HepG2 (cell line): ENCODE results near the gene TMBIM6. TPM values are rescaled to one million over a fixed set of nuclear protein-coding genes. Genes with fewer than 3 reads are reported as not detected.

Source experiments
- ATAC-seq: fragments of 200-7000 bp; cut with Tn5 transposase; 3 replicates; pipeline ENCODE4 v1.9.1; 2020; ENCODE audit warnings: mild to moderate bottlenecking, moderate library complexity
- BruUV-seq: library from RNA; stranded (reverse); fragments of 400-500 nt; replicated peaks from 2 replicates; lab custom pipeline; 2021; lab: Mats Ljungman, UMichigan
- CTCF ChIA-PET: fragments of 300-600 bp; formaldehyde crosslinking; extraction: SDS; loops from one replicate; lab custom pipeline; 2021; ENCODE audit warnings: low total read pairs, inconsistent platforms, low intra/inter-chr PET ratio; lab: Yijun Ruan, JAX
- POLR2A ChIA-PET: fragments of 350-600 bp; sonication (Branson Sonifier 250); formaldehyde crosslinking; loops from one replicate; lab custom pipeline; 2020; ENCODE audit warnings: antibody characterized with exemption, inconsistent platforms; lab: Yijun Ruan, JAX
- DNase-seq: peaks from one replicate; pipeline ENCODE4 v3.0.0-alpha.2; 2015; ENCODE audit warnings: low spot score
- FAIRE-seq: peaks from 3 replicates; lab custom pipeline; 2011; peaks lifted over from hg19 to GRCh38; lab: Jason Lieb, UNC
- H2AFZ ChIP-seq: one replicate; pipeline ENCODE4 v1.6.1; 2011; ENCODE audit warnings: low read length, inconsistent platforms
- H3K27ac ChIP-seq: fragments of 300-600 bp; 3 replicates; pipeline ENCODE4 v1.8.0; 2011; ENCODE audit warnings: mixed run types, mild to moderate bottlenecking, mixed read lengths, low read length, inconsistent platforms; ENCODE audit not compliant: insufficient read depth; ENCODE audit errors: extremely low read length
- H3K27me3 ChIP-seq, 2 experiments: fragments of 200-600 bp in 1 of 2; 2 replicates in 1 of 2; 3 replicates in 1 of 2; pipeline versions ENCODE4 v1.6.0 to v1.8.0; 2011; ENCODE audit warnings: low read length in 2 of 2, mild to moderate bottlenecking in 2 of 2, moderate library complexity in 2 of 2, inconsistent platforms in 1 of 2; ENCODE audit not compliant: insufficient read depth in 2 of 2, control insufficient read depth in 1 of 2
- H3K36me3 ChIP-seq, 2 experiments: fragments of 200-600 bp in 1 of 2; replicated peaks in 1 of 2; 2 replicates in 1 of 2; 3 replicates in 1 of 2; pipeline versions ENCODE4 v1.5.1 to v1.8.0; 2011; ENCODE audit warnings: low read length in 2 of 2, inconsistent platforms in 1 of 2; ENCODE audit not compliant: insufficient read depth in 2 of 2, control insufficient read depth in 1 of 2
- H3K4me1 ChIP-seq: 2 replicates; pipeline ENCODE4 v1.5.1; 2012; ENCODE audit warnings: low read length, inconsistent platforms; ENCODE audit not compliant: insufficient read depth
- H3K4me2 ChIP-seq: 2 replicates; pipeline ENCODE4 v1.6.0; 2011; ENCODE audit warnings: low read depth, low read length, inconsistent platforms
- H3K4me3 ChIP-seq, 3 experiments: fragments of 200-600 bp in 1 of 3; sonication (generic), shearing (Covaris generic) in 1 of 3; replicated peaks in 1 of 3; 2 replicates each; pipeline ENCODE4 v1.5.1; 2011 to 2016; ENCODE audit warnings: low read length in 3 of 3, inconsistent platforms in 2 of 3, low read depth in 2 of 3, mild to moderate bottlenecking in 2 of 3, control low read depth in 1 of 3, mixed read lengths in 1 of 3; ENCODE audit not compliant: insufficient read depth in 1 of 3
- H3K79me2 ChIP-seq: one replicate; pipeline ENCODE4 v1.6.1; 2011; ENCODE audit warnings: low read length, inconsistent platforms; ENCODE audit not compliant: insufficient read depth
- H3K9ac ChIP-seq: 2 replicates; pipeline ENCODE4 v1.6.0; 2011; ENCODE audit warnings: mild to moderate bottlenecking, low read depth, low read length, inconsistent platforms; ENCODE audit not compliant: insufficient read depth
- H3K9me3 ChIP-seq: 2 replicates; pipeline ENCODE4 v1.5.1; 2012; ENCODE audit warnings: mild to moderate bottlenecking, low read length
- H4K20me1 ChIP-seq: 2 replicates; pipeline ENCODE4 v1.6.0; 2011; ENCODE audit warnings: inconsistent platforms, mild to moderate bottlenecking, low read length, moderate library complexity; ENCODE audit not compliant: insufficient read depth
- AFF4 ChIP-seq: sonication (generic); formaldehyde crosslinking; IDR thresholded peaks from 2 replicates; pipeline ENCODE4 v1.4.0; 2020; ENCODE audit warnings: missing genetic modification reagents
- FOXA1 ChIP-seq, 2 experiments: fragments of 450-650 bp in 1 of 2; sonication (generic) in 1 of 2; formaldehyde crosslinking in 1 of 2; IDR thresholded peaks; 2 replicates each; pipeline versions ENCODE4 v1.4.0 to v1.6.1; 2016 to 2020; ENCODE audit warnings: missing genetic modification reagents in 1 of 2
- GFI1 ChIP-seq: sonication (generic); formaldehyde crosslinking; IDR thresholded peaks from 2 replicates; pipeline ENCODE4 v1.5.0; 2020; ENCODE audit warnings: missing genetic modification reagents, mild to moderate bottlenecking, borderline replicate concordance
- NFRKB ChIP-seq: fragments of 450-650 bp; IDR thresholded peaks from 2 replicates; pipeline ENCODE4 v1.6.1; 2017
- RORA ChIP-seq: sonication (generic); formaldehyde crosslinking; IDR thresholded peaks from 2 replicates; pipeline ENCODE4 v1.5.0; 2020; ENCODE audit warnings: mild to moderate bottlenecking, missing genetic modification reagents, moderate library complexity
- SIX1 ChIP-seq: sonication (generic); formaldehyde crosslinking; IDR thresholded peaks from 2 replicates; pipeline ENCODE4 v1.4.0; 2020; ENCODE audit warnings: missing genetic modification reagents, borderline replicate concordance
- SMAD3 ChIP-seq: sonication (generic); formaldehyde crosslinking; IDR thresholded peaks from 2 replicates; pipeline ENCODE4 v1.4.0; 2020; ENCODE audit warnings: missing genetic modification reagents
- ZNF343 ChIP-seq: sonication (generic); formaldehyde crosslinking; IDR thresholded peaks from 2 replicates; pipeline ENCODE4 v1.4.0; 2020; ENCODE audit warnings: mild to moderate bottlenecking, missing genetic modification reagents
- ZNF513 ChIP-seq: sonication (generic); formaldehyde crosslinking; conservative IDR thresholded peaks from 2 replicates; pipeline ENCODE4 v1.5.0; 2020; ENCODE audit warnings: missing genetic modification reagents
- ZNF562 ChIP-seq: sonication (generic); formaldehyde crosslinking; IDR thresholded peaks from 2 replicates; pipeline ENCODE4 v1.8.0; 2022; ENCODE audit warnings: missing genetic modification reagents, borderline replicate concordance
- ZNF577 ChIP-seq: sonication (generic); formaldehyde crosslinking; IDR thresholded peaks from 2 replicates; pipeline ENCODE4 v1.4.0; 2020; ENCODE audit warnings: mild to moderate bottlenecking, low read depth, missing genetic modification reagents, borderline replicate concordance
- WGBS: methylation state at CpG from one replicate; pipeline ENCODE4 v1.1.6; 2017; ENCODE audit warnings: low lambda C conversion rate; 5-methylcytosine and 5-hydroxymethylcytosine counted together
- in situ Hi-C: cut with HindIII; loops from 2 replicates; pipeline ENCODE4 v1.10.0; 2017; ENCODE audit warnings: low pct_unique_long_range_greater_than_20kb; ENCODE audit not compliant: extremely low pct_ligation_motif_present
- intact Hi-C: fragments of 100-400 bp; cut with micrococcal nuclease; formaldehyde crosslinking; loops from one replicate; pipeline ENCODE4 v1.10.0; 2022; ENCODE audit not compliant: unreplicated experiment
- polyA plus RNA-seq, 8 experiments: library from polyadenylated mRNA; depleted of rRNA in 3 of 8; stranded (reverse) in 7 of 8; unstranded in 1 of 8; fragments of >200 nt; fragmentation: Illumina TruSeq in 4 of 8; extraction: Trizol in 4 of 8; gene quantifications; 2 replicates each; pipeline versions ENCODE4 v1.2.1 to v1.2.3, GENCODE V29; 2011 to 2016; ENCODE audit warnings: low read depth in 4 of 8, missing spikeins in 1 of 8, mixed read lengths in 1 of 8; ENCODE audit not compliant: insufficient read depth in 1 of 8
- total RNA-seq, 5 experiments: library from RNA; depleted of rRNA; stranded (reverse); fragments of >200 nt; fragmentation: Illumina TruSeq; extraction: Trizol; gene quantifications; 2 replicates each; pipeline ENCODE4 v1.2.3, GENCODE V29; 2016; ENCODE audit warnings: low read depth in 1 of 5

The TMBIM6 gene
- total and polyA plus RNA-seq, 2 of the 13 experiments (the other 11 are each of a cell fraction or from before 2014, with no cell fraction given) = 412 to 468 TPM

GRCh38 chr12:49698619-49699545, 42.5 kb upstream of the TMBIM6 start:
- TF ChIP-seq SIX1 (CRISPR knock-in tag) (no peak), ZNF562 (CRISPR knock-in tag) (no peak), SMAD3 (CRISPR knock-in tag) (no peak), NFRKB (no peak), FOXA1 (IDR thresholded peaks at IDR 0.05) (no peak), FOXA1 (CRISPR knock-in tag; IDR thresholded peaks at IDR 0.05) (no peak), RORA (CRISPR knock-in tag) (no peak), ZNF577 (CRISPR knock-in tag) (no peak), GFI1 (CRISPR knock-in tag) (no peak)
- ChIA-PET CTCF (no interaction called here), POLR2A (no interaction called here)
- H3K27me3 ChIP-seq = no peaks in the 10 kb centered on the region; a peak in 1 of 5 replicates
- H3K36me3 ChIP-seq = no peaks in the 10 kb centered on the region
- whole genome bisulfite sequencing = 49% methylated on average over 8 of the region's 8 CpGs
- H3K4me2 ChIP-seq = no peak overlapping the region
- BruUV-seq = no TSS peak
- ATAC-seq (no peak), DNase-seq (no peak), FAIRE-seq (no peak)
- no peaks in the 10 kb centered on the region for H3K79me2 ChIP-seq
- no peak overlapping the region for H2AFZ ChIP-seq
- no peak overlapping the region for H3K9ac ChIP-seq
- no peaks in the 10 kb centered on the region for H4K20me1 ChIP-seq
- no peaks in the 10 kb centered on the region for H3K4me1 ChIP-seq
- H3K9me3 ChIP-seq = no peaks in the 10 kb centered on the region
- no peak overlapping the region for H3K4me3 ChIP-seq
- intact Hi-C loops = no loop called here
- in situ Hi-C loops = no loop called here
- no peak overlapping the region for H3K27ac ChIP-seq

DNA sequence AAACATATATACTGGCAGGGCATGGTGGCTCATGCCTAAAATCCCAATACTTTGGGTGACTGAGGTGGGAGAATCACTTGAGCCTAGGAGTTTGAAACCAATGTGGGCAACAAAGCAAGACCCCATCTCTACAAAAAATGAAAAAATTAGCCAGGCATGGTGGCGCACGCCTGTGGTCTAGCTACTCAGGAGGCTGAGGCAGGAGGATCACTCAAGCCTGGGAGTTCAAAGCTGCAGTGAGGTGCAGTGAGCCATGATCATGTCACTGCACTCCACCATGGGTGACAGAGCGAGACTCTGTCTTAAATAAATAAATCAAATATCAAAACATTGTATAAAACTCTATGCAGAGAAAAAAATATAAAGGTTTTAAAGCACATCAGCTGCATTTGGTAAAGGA, 39.3 kb upstream of the TMBIM6 start:
- in situ Hi-C loops (no loop called here), intact Hi-C loops (no loop called here)
- H2AFZ ChIP-seq = no peak overlapping the region
- no peaks in the 10 kb centered on the region for H3K36me3 ChIP-seq
- ChIA-PET POLR2A (no interaction called here), CTCF (no interaction called here)
- H3K4me2 ChIP-seq = no peak overlapping the region
- H4K20me1 ChIP-seq = no peaks in the 10 kb centered on the region
- no peaks in the 10 kb centered on the region for H3K79me2 ChIP-seq
- no peak overlapping the region for H3K27ac ChIP-seq
- BruUV-seq = no TSS peak
- DNase-seq (no peak), ATAC-seq (no peak), FAIRE-seq (no peak)
- peaks cover 14% of the 10 kb centered on the region; the same call in 1 of the 2 replicates for H3K4me1 ChIP-seq
- no peaks in the 10 kb centered on the region; a peak in 1 of 5 replicates for H3K27me3 ChIP-seq
- H3K9me3 ChIP-seq = no peaks in the 10 kb centered on the region
- no peak overlapping the region for H3K9ac ChIP-seq
- H3K4me3 ChIP-seq = no peak overlapping the region
- TF ChIP-seq AFF4 (no peak), ZNF343 (CRISPR knock-in tag) (no peak), ZNF513 (no peak)
- 74% methylated on average over 3 of the region's 3 CpGs for WGBS
